ENCODE measurements around the gene KRTAP20-4.

KRTAP20-4 gene

GRCh38 chr21:30668776-30669175 lies 48.3 kb downstream of the KRTAP20-4 start:
- no peak for FAIRE-seq
